Umbilical cord (tissue), 2 donors: ENCODE measurements around the gene EIF4EBP2. TPM values are rescaled to one million over a fixed set of nuclear protein-coding genes. Genes with fewer than 3 reads are reported as not detected.

Experiments
- DNase-seq: peaks from one replicate; pipeline ENCODE4 v3.0.0-alpha.2; 2015; ENCODE audit warnings: low spot score
- total RNA-seq: library from RNA; depleted of rRNA; stranded (reverse); fragments of >200 nt; gene quantifications from one replicate; pipeline ENCODE4 v1.2.3, GENCODE V29; 2014; ENCODE audit warnings: low replicate concordance; ENCODE audit not compliant: insufficient read depth

Gene EIF4EBP2
- total RNA-seq, 1 donor from 2014 or later = 30.8 TPM

DNA sequence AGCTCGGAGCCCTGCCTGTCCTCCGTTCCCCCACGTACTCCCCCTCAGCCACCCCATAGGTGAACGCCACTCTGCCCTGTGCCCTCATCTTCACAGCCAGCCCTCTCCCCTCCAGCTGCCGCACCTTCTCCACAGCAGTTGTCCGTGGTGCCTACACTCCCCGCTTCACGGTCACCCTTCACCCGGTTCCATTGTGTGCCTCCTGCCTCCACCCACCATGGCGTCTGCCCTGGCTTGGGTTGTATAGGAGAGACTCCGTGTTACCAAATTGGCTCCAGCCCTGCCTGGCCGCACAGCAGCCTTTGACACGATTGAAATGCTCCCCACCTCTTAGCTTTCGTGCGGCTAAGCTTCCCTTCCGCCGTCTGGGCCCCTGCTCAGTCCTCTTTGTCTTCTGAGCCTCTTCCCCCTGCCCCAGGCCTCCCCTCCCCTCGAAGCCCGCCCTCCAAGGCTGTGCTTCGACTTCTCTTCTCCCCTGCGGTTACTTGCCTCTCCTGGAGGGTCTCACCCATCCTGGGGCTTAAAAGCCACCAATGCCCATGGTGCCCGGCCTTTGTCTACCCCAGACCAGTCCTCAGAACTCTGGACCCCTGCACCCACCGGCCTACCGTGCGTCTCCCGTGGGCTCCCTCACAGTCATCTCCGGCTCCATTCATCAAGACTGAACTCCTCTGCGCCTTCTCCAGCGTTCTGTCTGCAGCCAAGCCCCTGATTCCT is 56.0 kb downstream of the EIF4EBP2 start:
- no peak for DNase-seq

DNA sequence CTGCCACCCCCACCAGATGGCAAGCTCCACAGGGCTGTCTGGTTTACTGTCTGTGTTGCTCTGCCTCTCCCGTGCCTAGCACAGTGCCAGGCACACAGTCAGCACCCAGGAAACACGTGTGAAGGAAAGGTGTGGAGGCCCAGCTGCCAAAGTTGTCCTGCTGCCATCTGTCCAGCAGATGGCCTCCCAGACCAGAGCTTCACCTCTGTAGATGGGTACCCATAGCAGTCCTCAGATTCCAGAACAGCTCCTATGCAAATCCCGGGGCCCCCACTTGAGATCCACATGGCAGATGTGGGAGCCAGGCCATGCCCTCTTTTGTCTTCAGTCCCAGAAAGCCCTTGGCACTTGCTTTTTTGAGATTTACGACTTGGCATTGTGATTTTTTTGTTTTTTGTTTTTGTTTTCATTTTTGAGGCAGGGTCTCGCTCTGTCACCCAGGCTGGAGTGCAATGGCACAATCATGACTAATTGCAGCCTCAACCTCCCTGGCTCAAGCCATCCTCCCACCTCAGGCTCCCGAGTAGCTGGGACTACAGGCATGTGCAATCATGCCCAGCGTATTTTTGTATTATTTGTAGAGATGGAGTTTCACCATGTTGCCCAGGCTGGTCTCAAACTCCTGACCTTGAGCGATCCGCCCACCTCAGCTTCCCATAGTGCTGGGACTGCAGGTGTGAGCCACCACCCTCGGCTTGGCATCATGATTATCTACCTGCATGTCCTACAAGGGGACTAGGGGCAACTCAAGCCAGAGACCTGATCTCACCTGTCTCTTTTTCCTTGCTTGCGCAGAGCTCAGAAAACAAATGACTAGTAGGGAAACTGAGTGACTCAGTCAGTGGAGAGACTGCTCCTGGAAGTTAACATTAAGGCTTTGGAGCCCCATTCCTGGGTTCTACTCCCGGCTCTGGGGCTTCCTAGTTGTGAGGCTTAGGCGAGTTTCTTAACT is 57.7 kb downstream of the EIF4EBP2 start:
- DNase-seq = peak; percentile 55

DNA sequence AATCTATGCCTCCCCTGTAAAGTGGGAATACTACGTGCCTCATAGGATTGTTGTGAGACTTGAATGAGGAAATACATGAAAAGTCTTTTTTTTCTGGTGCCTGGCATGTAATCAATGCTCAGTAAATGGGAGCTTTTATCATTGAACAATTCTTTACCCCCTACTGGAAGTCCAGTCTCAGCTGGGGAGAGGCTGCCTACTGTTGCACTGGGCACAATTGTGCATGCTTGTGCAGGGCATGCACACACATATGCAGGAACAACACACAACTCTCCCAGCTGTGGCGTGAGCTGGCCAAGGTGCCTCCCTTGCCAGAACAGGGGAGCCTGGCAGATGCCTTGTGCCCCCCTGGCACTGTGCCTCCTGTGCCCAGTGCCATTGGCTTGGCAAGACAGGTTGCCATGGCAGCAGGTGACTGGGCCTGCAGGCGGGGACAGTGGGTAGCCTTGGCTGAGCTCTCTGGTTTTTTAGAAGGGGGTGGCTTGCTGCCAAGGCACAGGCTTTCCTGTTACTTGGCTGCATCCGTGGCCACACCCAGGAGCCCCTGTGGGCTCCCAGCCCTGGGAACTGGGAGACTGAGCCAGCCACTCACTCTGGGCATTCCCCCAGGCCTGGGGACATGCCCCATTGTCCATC is 58.5 kb downstream of the EIF4EBP2 start:
- DNase-seq = no peak

DNA sequence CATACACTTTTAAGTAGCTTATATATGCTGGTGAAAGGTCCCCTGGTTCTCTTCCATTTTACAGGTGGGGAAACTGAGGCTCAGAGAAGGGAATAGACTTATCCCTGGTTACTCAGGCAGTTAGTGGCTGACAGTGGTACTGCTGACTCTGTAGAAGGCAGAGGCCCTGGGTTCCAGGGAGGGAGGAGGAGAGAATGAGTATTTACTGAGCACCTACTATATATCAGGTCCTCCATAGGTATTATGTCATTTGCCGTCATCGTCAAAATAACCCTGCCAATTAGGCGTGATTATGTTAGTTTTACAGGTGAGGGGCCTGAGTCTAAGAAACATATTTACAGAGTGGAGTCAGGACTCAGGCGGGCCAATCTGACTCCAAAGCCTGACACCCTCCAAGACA is 61.3 kb downstream of the EIF4EBP2 start:
- no peak for DNase-seq

DNA sequence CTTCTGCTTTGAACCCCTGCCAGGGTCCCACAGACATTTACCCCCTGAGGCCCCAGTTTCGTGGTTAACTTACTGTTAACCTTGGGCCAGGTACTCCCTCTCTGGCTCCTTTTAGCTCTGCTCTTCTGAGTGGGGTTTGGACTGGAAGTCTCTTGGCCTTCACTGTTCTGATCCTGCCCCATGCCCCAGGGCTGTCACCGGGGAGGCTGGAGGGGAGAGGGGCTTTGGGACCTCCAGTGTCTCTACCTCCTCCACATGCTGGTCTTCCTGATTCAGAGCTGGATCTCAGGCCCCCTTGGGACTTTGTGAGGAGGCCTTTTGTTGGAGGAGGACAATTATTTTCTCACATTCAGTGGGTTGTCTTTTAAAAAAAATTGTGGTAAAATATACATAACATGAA is 61.9 kb downstream of the EIF4EBP2 start:
- DNase-seq = no peak

DNA sequence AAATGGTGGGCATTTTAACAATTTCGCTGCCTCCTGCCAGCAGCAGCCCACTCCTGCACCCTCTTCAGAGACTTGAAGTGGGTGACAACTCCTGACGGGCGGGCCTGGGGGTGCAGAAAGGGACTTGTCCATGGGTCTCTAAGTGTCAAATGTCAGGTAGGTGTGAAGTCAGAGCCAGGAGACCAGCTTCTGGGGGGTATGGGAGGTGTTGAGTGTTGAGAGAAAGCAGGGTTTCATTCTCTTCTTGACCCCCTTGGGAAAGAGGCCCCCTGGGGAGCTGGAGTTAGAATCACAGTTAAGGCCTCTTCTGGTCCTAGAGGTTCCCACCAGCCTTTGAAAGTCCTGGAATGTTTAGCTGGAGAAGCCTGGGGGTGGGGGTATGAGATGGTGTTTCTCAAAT is 63.0 kb downstream of the EIF4EBP2 start:
- DNase-seq = no peak

DNA sequence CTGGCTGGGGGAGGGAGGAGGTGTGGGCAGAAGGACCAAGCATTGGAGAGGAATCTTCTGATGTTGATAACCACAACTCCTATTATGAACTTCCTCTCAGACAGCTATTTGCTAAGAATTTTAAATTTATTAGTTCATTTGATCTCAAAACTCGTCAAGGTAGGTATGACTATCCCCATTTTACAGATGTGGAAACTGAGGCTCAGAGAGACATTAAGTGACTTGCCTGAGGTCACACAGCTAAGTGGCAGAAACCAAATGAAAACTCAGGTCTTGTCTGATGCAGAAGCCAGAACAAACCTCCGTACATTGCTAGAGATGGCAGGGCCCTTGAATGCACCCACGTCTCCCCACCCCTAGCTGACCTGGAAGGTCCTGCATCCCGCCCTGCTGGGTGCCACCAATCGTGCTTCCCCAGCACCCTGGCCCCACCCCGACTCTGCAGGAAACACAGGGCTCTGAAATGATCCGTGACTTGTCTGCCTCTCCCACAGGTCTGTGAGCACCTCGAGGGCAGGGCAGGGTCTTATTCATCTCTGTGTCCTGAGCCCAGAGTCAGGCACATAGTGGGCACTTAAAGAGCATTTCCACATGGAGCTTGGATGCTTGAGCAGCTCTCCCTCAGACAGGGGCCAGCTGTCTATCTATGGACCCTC is 69.0 kb downstream of the EIF4EBP2 start:
- DNase-seq = no peak

DNA sequence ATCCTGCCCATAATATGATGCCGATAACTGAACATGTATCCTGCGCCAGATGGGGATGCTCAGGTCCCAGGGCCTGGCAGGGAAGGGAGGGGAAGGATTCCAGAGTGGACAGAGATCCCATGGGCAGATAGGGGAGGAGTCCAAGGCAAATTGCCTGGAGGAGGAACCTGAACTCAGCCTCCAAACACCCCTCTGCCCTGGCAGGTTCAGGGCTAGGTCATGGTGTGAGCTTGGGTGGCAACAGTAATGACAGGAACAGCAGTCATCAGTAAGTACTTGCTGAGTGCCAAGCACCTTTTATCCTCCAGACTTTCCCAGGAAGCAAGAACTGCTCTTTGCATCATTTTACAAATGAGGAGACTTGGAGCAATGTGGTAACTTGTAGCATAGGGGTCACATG is 70.8 kb downstream of the EIF4EBP2 start:
- no peak for DNase-seq

DNA sequence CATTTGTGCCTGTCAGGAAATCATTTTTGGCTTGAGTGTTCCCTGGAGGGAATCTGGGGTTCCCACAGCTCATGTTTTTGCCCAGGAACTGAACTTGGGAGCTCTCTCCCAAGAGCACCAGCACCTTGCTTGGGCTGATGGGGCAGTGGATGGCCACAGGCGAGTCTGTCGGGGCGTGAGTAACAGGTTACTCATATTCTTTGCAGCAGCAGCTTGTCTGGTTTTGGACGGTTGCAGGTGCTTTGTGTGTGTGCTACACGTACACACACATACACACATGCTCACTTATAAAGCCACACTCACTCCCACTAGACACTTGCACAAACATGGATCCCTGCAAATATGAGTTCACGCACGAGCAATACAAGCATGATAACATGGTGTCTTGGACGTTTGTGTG is 71.7 kb downstream of the EIF4EBP2 start:
- DNase-seq = no peak

DNA sequence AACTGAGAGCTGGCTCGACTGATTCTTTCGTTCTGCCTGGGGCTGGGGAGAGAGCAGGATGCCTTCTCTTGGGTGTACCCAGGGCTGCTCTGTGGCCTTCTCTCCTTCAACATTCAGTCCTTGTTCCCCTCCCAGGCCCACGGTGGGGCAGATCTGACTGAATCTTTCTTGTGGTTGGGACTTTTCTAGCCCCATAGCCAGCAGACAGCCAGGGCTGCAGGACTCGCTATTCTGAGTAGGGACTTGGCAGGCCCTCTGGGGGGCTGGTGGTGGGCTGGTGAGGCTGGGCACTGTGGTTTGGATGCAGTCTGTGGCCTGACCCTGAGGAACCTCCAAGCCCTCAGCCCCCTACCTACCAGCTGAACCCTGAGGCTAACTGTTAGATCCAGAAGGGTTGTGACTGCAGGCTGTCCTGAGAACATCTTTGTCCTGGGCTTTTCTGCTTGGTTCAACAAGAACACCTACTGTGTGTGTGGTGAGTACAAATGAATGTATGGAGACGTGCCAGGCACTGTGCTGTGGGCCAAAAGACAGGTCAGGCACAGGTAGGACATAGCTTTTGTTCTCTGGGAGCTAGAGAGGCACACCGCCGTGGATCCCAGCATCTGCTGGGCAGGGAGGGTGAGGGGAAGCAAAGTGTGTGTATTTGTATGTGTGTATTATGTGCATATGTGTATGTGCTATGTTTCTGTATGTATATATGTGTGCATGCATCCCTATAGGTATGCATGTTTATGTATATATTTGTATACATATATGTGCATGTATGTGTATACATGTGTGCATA is 72.5 kb downstream of the EIF4EBP2 start:
- no peak for DNase-seq

DNA sequence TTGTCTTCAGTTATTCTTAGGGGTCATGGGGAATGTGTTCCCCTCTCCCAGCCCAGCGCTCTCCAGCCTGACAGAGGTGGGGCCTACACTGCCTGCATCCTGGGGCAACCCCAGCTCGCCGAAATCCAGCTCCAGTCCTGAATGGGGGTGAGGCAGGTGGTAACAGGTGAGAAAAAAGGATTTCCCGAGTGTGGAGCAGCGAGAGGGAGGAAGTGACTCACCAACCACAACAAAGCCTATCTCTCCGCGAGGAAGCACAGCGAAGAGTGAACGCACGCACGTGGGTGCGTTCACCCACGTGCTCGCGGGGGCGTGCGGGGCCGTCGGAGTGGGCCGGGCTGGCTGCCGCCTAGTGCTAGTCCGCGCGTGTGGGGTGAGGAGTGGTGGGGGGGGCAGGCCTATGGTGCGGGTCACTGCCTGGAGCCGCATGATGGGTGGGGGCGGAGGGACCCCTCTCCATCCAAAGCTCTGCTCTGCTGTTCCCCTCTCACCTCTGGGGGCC is 73.8 kb downstream of the EIF4EBP2 start:
- no peak for DNase-seq

Other genes with a start within 250 kb of the EIF4EBP2 start
- gene SAR1A, start 233.6 kb upstream of the EIF4EBP2 start, total RNA-seq = 303 TPM
- 134 TPM for gene PPA1, start 170.7 kb upstream of the EIF4EBP2 start, total RNA-seq
- 1.2 TPM for gene NPFFR1, start 120.1 kb upstream of the EIF4EBP2 start, total RNA-seq
- gene LRRC20, start 21.5 kb upstream of the EIF4EBP2 start, total RNA-seq = 5.5 TPM
- gene NODAL, start 37.5 kb downstream of the EIF4EBP2 start, total RNA-seq = 4.6 TPM
- 4.8 TPM for gene PALD1, start 74.6 kb downstream of the EIF4EBP2 start, total RNA-seq
- 7.5 TPM for gene PRF1, start 198.6 kb downstream of the EIF4EBP2 start, total RNA-seq